Muscle layer of colon (tissue), 2 donors: ENCODE data around the gene CECR2.

Source experiments
- H3K27ac ChIP-seq: one replicate; pipeline ENCODE4 v1.7.0; 2013; ENCODE audit warnings: low read depth, mild to moderate bottlenecking, low read length, moderate library complexity
- H3K27me3 ChIP-seq, 2 donors: one replicate each; pipeline ENCODE4 v1.7.0; 2013; ENCODE audit warnings: low read length in 2 of 2, mild to moderate bottlenecking in 2 of 2; ENCODE audit not compliant: insufficient read depth in 2 of 2, control insufficient read depth in 1 of 2
- H3K36me3 ChIP-seq: one replicate; pipeline ENCODE4 v1.7.0; 2013; ENCODE audit warnings: mild to moderate bottlenecking, low read length; ENCODE audit not compliant: insufficient read depth
- H3K4me1 ChIP-seq: one replicate; pipeline ENCODE4 v1.7.0; 2013; ENCODE audit warnings: mild to moderate bottlenecking, low read length; ENCODE audit not compliant: insufficient read depth
- H3K4me3 ChIP-seq, 2 donors: one replicate each; pipeline ENCODE4 v1.7.0; 2013; ENCODE audit warnings: low read length in 2 of 2, low read depth in 1 of 2, mild to moderate bottlenecking in 1 of 2, moderate library complexity in 1 of 2
- H3K9ac ChIP-seq: one replicate; pipeline ENCODE4 v1.7.0; 2013; ENCODE audit warnings: low read length
- H3K9me3 ChIP-seq: one replicate; pipeline ENCODE4 v1.7.0; 2013; ENCODE audit warnings: mild to moderate bottlenecking, low read length
- donor health status: abdominal sarcoma.
- donor health status: Adenocarcinoma of cecum.

Gene CECR2

DNA sequence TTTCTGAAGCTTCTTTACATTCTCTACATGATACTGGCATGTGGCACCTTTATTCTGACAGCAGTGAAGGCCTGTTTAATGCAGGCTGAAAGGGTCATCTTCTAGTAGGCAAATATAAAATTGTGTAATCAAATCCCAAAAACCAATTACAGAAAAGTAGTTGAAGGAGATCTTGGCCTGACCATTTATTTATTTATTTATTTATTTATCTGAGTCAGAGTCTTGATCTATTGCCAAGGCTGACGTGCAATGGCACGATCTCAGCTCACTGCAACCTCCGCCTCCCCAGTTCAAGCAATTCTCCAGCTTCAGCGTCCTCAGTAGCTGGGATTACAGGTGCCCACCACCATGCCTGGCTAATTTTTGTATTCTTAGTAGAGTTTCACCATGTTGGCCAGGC, 22.7 kb upstream of the CECR2 start:
- H3K9ac ChIP-seq, result no peak overlapping the region

DNA sequence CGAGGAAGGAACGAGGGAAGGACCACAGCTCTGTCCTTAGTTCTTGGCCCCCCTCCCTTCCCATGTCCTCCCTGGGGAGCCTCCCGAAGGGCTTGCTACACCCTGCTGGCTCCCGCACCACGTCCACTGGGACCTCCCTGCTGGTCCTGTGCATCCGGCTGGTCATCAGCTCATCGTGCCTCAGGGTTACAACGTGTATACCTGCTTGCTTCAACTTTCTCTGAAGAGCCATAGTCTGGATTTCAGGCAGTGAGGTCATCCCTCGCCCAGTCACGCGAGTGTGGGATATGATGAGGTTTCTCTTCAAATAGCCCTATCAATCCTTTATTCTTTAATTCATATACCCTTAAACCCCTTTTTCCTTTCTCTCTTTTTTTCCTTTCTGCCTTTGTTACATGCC, 21.5 kb upstream of the CECR2 start:
- H3K4me3 ChIP-seq, result no peak overlapping the region
- no peaks in the 10 kb centered on the region for H3K36me3 ChIP-seq
- no peak overlapping the region for H3K9ac ChIP-seq
- no peaks in the 10 kb centered on the region for H3K4me1 ChIP-seq
- H3K9me3 ChIP-seq, result no peaks in the 10 kb centered on the region
- H3K27ac ChIP-seq, result no peak overlapping the region
- no peaks in the 10 kb centered on the region for H3K27me3 ChIP-seq

More for the DNA sequence above, 22.7 kb upstream of the CECR2 start:
- Histone ChIP-seq H3K27me3 (no peaks in the 10 kb centered on the region), H3K4me1 (no peaks in the 10 kb centered on the region), H3K36me3 (no peaks in the 10 kb centered on the region), H3K4me3 (no peak overlapping the region), H3K27ac (no peak overlapping the region), H3K9me3 (no peaks in the 10 kb centered on the region)

DNA sequence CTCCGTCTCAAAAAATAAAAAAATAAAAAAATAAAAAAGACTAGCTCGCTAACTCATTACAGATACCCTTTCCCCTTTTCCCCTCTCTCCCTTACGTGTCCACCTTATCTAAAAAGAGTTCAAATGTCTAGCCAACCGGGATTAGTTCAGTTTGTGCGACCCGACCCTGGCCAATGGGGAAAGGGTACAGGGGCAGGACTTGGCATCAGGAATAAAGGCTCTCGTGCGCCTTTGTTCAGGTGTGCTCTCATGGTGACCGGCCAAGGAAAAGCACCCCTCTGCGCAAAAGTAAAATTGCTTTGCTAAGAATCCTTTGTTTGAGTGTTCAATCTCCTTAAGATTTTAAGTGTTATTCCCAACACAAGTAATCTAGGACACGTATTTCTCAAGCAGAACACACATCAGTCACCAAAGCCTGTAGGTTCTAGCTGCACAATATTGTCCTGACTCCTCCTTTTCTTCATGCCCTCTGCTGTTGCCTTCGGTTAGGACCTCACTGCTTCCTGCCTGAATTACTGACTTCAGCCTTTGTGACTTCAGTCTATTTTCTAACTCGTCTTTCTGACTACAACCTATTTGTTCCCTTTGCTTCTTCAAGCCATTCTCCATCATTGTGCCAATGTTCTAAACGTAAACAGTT, 20.7 kb upstream of the CECR2 start:
- no peaks in the 10 kb centered on the region for H3K27me3 ChIP-seq
- no peak overlapping the region for H3K4me3 ChIP-seq
- H3K27ac ChIP-seq, result no peak overlapping the region
- H3K9me3 ChIP-seq, result no peaks in the 10 kb centered on the region
- H3K4me1 ChIP-seq, result no peaks in the 10 kb centered on the region
- no peaks in the 10 kb centered on the region for H3K36me3 ChIP-seq
- no peak overlapping the region for H3K9ac ChIP-seq

DNA sequence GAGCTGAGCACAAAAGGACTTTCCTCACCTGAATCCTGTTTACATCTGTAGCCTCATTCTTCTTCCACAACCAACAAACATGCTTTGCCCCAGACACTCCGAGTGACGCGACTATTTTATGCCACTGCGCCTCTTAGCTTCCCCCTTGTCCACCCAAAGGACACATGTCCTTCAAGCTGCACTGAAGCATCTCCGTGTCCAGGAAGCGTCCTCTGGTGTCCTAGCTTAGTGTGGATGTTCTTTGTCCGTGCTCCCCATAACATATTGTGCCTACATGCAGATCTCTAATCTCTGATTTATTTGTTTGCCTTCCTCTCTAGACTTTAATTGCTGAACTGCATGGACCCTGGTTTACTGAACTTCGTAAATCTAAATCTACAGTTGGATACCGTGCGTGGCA, 20.1 kb upstream of the CECR2 start:
- no peaks in the 10 kb centered on the region for H3K36me3 ChIP-seq
- no peaks in the 10 kb centered on the region for H3K4me1 ChIP-seq
- H3K27me3 ChIP-seq, result no peaks in the 10 kb centered on the region
- no peaks in the 10 kb centered on the region for H3K9me3 ChIP-seq
- no peak overlapping the region for H3K4me3 ChIP-seq
- no peak overlapping the region for H3K9ac ChIP-seq
- H3K27ac ChIP-seq, result no peak overlapping the region

GRCh38 chr22:17350292-17350691, 19.0 kb upstream of the CECR2 start:
- Histone ChIP-seq H3K4me3 (no peak overlapping the region), H3K4me1 (no peaks in the 10 kb centered on the region), H3K9ac (no peak overlapping the region), H3K27ac (no peak overlapping the region), H3K9me3 (no peaks in the 10 kb centered on the region), H3K27me3 (no peaks in the 10 kb centered on the region), H3K36me3 (no peaks in the 10 kb centered on the region)

- Histone ChIP-seq H3K4me3 (no peak overlapping the region), H3K9ac (no peak overlapping the region), H3K4me1 (no peaks in the 10 kb centered on the region), H3K36me3 (no peaks in the 10 kb centered on the region), H3K27me3 (no peaks in the 10 kb centered on the region), H3K27ac (no peak overlapping the region), H3K9me3 (no peaks in the 10 kb centered on the region)
These were observed 16.5 kb upstream of the CECR2 start for GRCh38 chr22:17352798-17353197.

GRCh38 chr22:17357688-17358087, 11.6 kb upstream of the CECR2 start:
- H3K27me3 ChIP-seq, result no peaks in the 10 kb centered on the region
- no peak overlapping the region for H3K9ac ChIP-seq
- H3K9me3 ChIP-seq, result no peaks in the 10 kb centered on the region
- H3K4me1 ChIP-seq, result no peaks in the 10 kb centered on the region
- no peaks in the 10 kb centered on the region for H3K36me3 ChIP-seq
- no peak overlapping the region for H3K27ac ChIP-seq
- no peak overlapping the region for H3K4me3 ChIP-seq

- Histone ChIP-seq H3K36me3 (no peaks in the 10 kb centered on the region), H3K27me3 (no peaks in the 10 kb centered on the region), H3K9me3 (no peaks in the 10 kb centered on the region), H3K27ac (no peak overlapping the region), H3K9ac (no peak overlapping the region), H3K4me1 (no peaks in the 10 kb centered on the region), H3K4me3 (no peak overlapping the region)
These were observed 10.8 kb upstream of the CECR2 start for GRCh38 chr22:17358415-17358814.

GRCh38 chr22:17359501-17359900, 9.8 kb upstream of the CECR2 start:
- H3K9me3 ChIP-seq, result no peaks in the 10 kb centered on the region

GRCh38 chr22:17366329-17366728, 2.9 kb upstream of the CECR2 start:
- Histone ChIP-seq H3K9me3 (no peaks in the 10 kb centered on the region), H3K36me3 (no peaks in the 10 kb centered on the region), H3K27ac (no peak overlapping the region), H3K9ac (no peak overlapping the region), H3K4me3 (no peak overlapping the region), H3K27me3 (peaks cover 16 to 41% of the 10 kb centered on the region in 2 donors), H3K4me1 (peaks cover 19% of the 10 kb centered on the region)

More at GRCh38 chr22:17359501-17359900, 9.8 kb upstream of the CECR2 start:
- Histone ChIP-seq H3K27me3 (no peaks in the 10 kb centered on the region), H3K36me3 (no peaks in the 10 kb centered on the region), H3K4me3 (no peak overlapping the region), H3K27ac (no peak overlapping the region), H3K9ac (no peak overlapping the region), H3K4me1 (no peaks in the 10 kb centered on the region)

GRCh38 chr22:17366830-17367229, 2.4 kb upstream of the CECR2 start:
- no peak overlapping the region for H3K27ac ChIP-seq
- no peaks in the 10 kb centered on the region for H3K9me3 ChIP-seq
- peaks cover 19% of the 10 kb centered on the region for H3K4me1 ChIP-seq
- H3K27me3 ChIP-seq, result peaks cover 21 to 45% of the 10 kb centered on the region in 2 donors
- no peak overlapping the region for H3K4me3 ChIP-seq
- H3K9ac ChIP-seq, result no peak overlapping the region
- no peaks in the 10 kb centered on the region for H3K36me3 ChIP-seq

GRCh38 chr22:17368144-17368543, 1.1 kb upstream of the CECR2 start:
- Histone ChIP-seq H3K9me3 (no peaks in the 10 kb centered on the region), H3K4me1 (peaks cover 19% of the 10 kb centered on the region), H3K27me3 (peaks cover 24 to 49% of the 10 kb centered on the region in 2 donors), H3K4me3 (peak overlapping the region in 1 of 2 donors; percentile 37), H3K9ac (no peak overlapping the region), H3K27ac (no peak overlapping the region), H3K36me3 (no peaks in the 10 kb centered on the region)
